ENCODE data around the gene RPL28. TPM values are rescaled to one million over a fixed set of nuclear protein-coding genes. Genes with fewer than 3 reads are reported as not detected.

RPL28 gene
- total and polyA plus RNA-seq, 2 of the 13 experiments (the other 11 are each of a cell fraction or from before 2014, with no cell fraction given) = 105 to 420 TPM

DNA sequence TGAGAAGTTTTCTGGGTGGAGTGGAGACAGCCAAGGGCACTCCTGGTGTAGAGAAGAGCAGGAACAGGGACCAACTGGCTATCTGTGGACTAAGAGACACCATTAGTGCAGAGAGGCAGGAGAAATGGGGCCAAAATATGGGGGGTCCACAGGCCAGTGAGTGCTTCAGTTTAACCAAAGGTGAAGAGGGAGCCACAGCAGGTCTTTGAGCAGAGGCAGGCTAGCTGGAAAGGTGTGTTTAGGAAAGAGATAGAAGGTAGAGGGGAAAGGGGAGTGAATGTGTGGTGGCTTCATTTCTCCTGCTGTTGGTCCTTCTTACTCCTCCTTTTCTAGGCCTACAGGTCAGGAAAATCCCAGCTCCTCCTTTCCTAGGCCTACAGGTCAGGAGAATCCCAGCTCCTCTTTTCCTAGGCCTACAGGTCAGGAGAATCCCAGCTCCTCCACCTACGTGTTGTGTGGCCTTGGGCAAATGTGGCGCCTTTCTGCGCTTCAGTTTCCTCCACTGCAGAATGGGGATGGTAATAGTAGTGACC is 3.1 kb upstream of the RPL28 start:
- Histone ChIP-seq H3K79me2 (ENCODE audit: insufficient read depth, low read length) (peaks cover 22% of the 10 kb centered on the region), H3K27ac (ENCODE audit: extremely low read length, insufficient read depth, low read length) (no peak overlapping the region)
- intact Hi-C loops (cut with micrococcal nuclease; ENCODE audit: unreplicated experiment) = no loop called here

More for the DNA sequence above, 3.1 kb upstream of the RPL28 start:
- peaks cover 33% of the 10 kb centered on the region for H3K4me1 ChIP-seq (ENCODE audit: insufficient read depth, low read length)
- peaks cover 0 to 10% of the 10 kb centered on the region in 2 experiments; a peak in 4 of 5 replicates for H3K36me3 ChIP-seq (replicated peaks in 1 of 2; ENCODE audit: control insufficient read depth in 1 of 2, insufficient read depth in 2 of 2, low read length in 2 of 2)
- no peak overlapping the region for H3K9ac ChIP-seq (ENCODE audit: insufficient read depth, low read depth, low read length)
- in situ Hi-C loops (cut with HindIII; ENCODE audit: extremely low pct_ligation_motif_present, low pct_unique_long_range_greater_than_20kb) = no loop called here
- ChIA-PET POLR2A (interaction anchor here (1.3 kb wide), 1 partner anchor 49 kb away, joined by 4 read pairs; no protein-coding TSS in a partner anchor), CTCF (ENCODE audit: low intra/inter-chr PET ratio, low total read pairs) (no interaction called here)
- H3K4me2 ChIP-seq (ENCODE audit: low read depth, low read length) = no peak overlapping the region
- ATAC-seq = no peak
- TF ChIP-seq ZNF230 (CRISPR knock-in tag; IDR thresholded peaks at IDR 0.05) (no peak), ZBTB26 (CRISPR knock-in tag; IDR thresholded peaks at IDR 0.05; ENCODE audit: borderline replicate concordance) (no peak), HNF4G (IDR thresholded peaks at IDR 0.05; ENCODE audit: borderline replicate concordance, low read depth, low read length) (no peak), HNF4G (CRISPR knock-in tag; IDR thresholded peaks at IDR 0.05; ENCODE audit: borderline replicate concordance, low read depth) (no peak), ZEB1 (IDR thresholded peaks at IDR 0.05; ENCODE audit: insufficient replicate concordance, low read depth) (no peak), RAD51 (IDR thresholded peaks at IDR 0.05; ENCODE audit: borderline replicate concordance) (no peak), PTBP1 (IDR thresholded peaks at IDR 0.05; ENCODE audit: low read depth, low read length, poor library complexity, severe bottlenecking) (no peak), ATF1 (CRISPR knock-in tag; IDR thresholded peaks at IDR 0.05) (no peak)
- TF ChIP-seq, protein P1, sequence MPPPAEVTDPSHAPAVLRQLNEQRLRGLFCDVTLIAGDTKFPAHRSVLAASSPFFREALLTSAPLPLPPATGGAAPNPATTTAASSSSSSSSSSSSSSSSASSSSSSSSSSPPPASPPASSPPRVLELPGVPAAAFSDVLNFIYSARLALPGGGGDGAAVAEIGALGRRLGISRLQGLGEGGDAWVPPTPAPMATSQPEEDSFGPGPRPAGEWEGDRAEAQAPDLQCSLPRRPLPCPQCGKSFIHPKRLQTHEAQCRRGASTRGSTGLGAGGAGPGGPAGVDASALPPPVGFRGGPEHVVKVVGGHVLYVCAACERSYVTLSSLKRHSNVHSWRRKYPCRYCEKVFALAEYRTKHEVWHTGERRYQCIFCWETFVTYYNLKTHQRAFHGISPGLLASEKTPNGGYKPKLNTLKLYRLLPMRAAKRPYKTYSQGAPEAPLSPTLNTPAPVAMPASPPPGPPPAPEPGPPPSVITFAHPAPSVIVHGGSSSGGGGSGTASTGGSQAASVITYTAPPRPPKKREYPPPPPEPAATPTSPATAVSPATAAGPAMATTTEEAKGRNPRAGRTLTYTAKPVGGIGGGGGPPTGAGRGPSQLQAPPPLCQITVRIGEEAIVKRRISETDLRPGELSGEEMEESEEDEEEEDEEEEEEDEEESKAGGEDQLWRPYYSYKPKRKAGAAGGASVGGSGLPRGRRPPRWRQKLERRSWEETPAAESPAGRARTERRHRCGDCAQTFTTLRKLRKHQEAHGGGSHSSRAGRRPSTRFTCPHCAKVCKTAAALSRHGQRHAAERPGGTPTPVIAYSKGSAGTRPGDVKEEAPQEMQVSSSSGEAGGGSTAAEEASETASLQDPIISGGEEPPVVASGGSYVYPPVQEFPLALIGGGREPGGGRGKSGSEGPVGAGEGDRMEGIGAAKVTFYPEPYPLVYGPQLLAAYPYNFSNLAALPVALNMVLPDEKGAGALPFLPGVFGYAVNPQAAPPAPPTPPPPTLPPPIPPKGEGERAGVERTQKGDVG (CRISPR knock-in tag; IDR thresholded peaks at IDR 0.05; ENCODE audit: borderline replicate concordance) = no peak
- no peak overlapping the region for H2AFZ ChIP-seq (ENCODE audit: low read length)
- H3K9me3 ChIP-seq (ENCODE audit: low read length) = no peaks in the 10 kb centered on the region
- no peak overlapping the region for H3K4me3 ChIP-seq (replicated peaks in 1 of 3; ENCODE audit: insufficient read depth in 1 of 3, low read depth in 2 of 3, low read length in 3 of 3)
- no peak for DNase-seq (ENCODE audit: low spot score)
- H3K27me3 ChIP-seq (ENCODE audit: control insufficient read depth in 1 of 2, insufficient read depth in 2 of 2, low read length in 2 of 2) = peaks cover 0 to 5% of the 10 kb centered on the region in 2 experiments; a peak in 1 of 5 replicates
- peaks cover 18% of the 10 kb centered on the region for H4K20me1 ChIP-seq (ENCODE audit: insufficient read depth, low read length)
- no TSS peak for BruUV-seq (replicated peaks)
- WGBS (ENCODE audit: low lambda C conversion rate) = 83% methylated on average over 3 of the region's 3 CpGs
- no peak for FAIRE-seq

Measured in HepG2 (cell line).